NB4 (cell line): ENCODE data around the gene SULT6B1.
"Not testable (repeated sequence)": the region's sequence is repeated elsewhere in the genome, so short reads cannot be mapped to it uniquely, and the experiment has no call there.

Experiments used
- DNase-seq: peaks from one replicate; pipeline ENCODE4 v3.0.0; 2010; ENCODE audit warnings: low read depth
- H3K4me3 ChIP-seq: one replicate; pipeline ENCODE4 v1.5.1; 2011; ENCODE audit warnings: mild to moderate bottlenecking, low read depth, low read length, moderate library complexity
- CTCF ChIP-seq: IDR thresholded peaks from one replicate; pipeline ENCODE4 v1.5.1; 2012; ENCODE audit warnings: low read depth, low read length
- MAX ChIP-seq: IDR thresholded peaks from 2 replicates; pipeline ENCODE4 v1.6.1; 2011; ENCODE audit warnings: low read depth, low read length
- MYC ChIP-seq: IDR thresholded peaks from 2 replicates; pipeline ENCODE4 v1.6.1; 2011; ENCODE audit warnings: low read depth, low read length
- POLR2A ChIP-seq: IDR thresholded peaks from 2 replicates; pipeline ENCODE4 v1.6.1; 2011; ENCODE audit warnings: mild to moderate bottlenecking; ENCODE audit not compliant: insufficient read length; ENCODE audit errors: extremely low read depth

SULT6B1 gene

GRCh38 chr2:37198681-37199065, 10.2 kb upstream of the SULT6B1 start:
- no peak for DNase-seq
- no peak for TF ChIP-seq MYC
- TF ChIP-seq POLR2A, result no peak
- TF ChIP-seq MAX, result no peak
- TF ChIP-seq CTCF, result no peak
- peak overlapping the region; percentile 4 for H3K4me3 ChIP-seq

GRCh38 chr2:37196320-37197195, 8.1 kb upstream of the SULT6B1 start, which contains the start of gene CEBPZOS:
Gene CEBPZOS, plus strand, starts transcription at chr2:37196496. Its CDS starts 3,209 bp downstream, at chr2:37199705.
- H3K4me3 ChIP-seq, result peak within 1 kb of the TSS; percentile 78
- peak; percentile 91 for DNase-seq
- TF ChIP-seq POLR2A (peak; percentile 96), MAX (peak; percentile 57), MYC (no peak), CTCF (no peak)

GRCh38 chr2:37195862-37196319, 7.4 kb upstream of the SULT6B1 start:
- peak overlapping the region; percentile 78 for H3K4me3 ChIP-seq
- DNase-seq, result not testable (repeated sequence)

GRCh38 chr2:37192551-37192950, 4.1 kb upstream of the SULT6B1 start:
- no peak for DNase-seq
- H3K4me3 ChIP-seq, result no peak overlapping the region
- no peak for TF ChIP-seq MAX
- TF ChIP-seq CTCF, result no peak
- no peak for TF ChIP-seq MYC
- TF ChIP-seq POLR2A, result no peak

GRCh38 chr2:37191747-37192146, 3.3 kb upstream of the SULT6B1 start:
- 0 out of 2 replicates have a peak, but pooled peaks have one; percentile 21 for TF ChIP-seq MAX
- TF ChIP-seq POLR2A, result no peak
- no peak for TF ChIP-seq MYC
- TF ChIP-seq CTCF, result no peak
- DNase-seq, result peak; percentile 32
- H3K4me3 ChIP-seq, result no peak overlapping the region

GRCh38 chr2:37191253-37191652, 2.8 kb upstream of the SULT6B1 start:
- DNase-seq, result peak; percentile 51
- no peak overlapping the region for H3K4me3 ChIP-seq
- TF ChIP-seq CTCF, result no peak
- no peak for TF ChIP-seq MAX
- no peak for TF ChIP-seq MYC
- no peak for TF ChIP-seq POLR2A
